ENCODE measurements around the gene TBC1D30.
"Not testable (repeated sequence)": the region's sequence is repeated elsewhere in the genome, so short reads cannot be mapped to it uniquely, and the experiment has no call there.

Gene TBC1D30

DNA sequence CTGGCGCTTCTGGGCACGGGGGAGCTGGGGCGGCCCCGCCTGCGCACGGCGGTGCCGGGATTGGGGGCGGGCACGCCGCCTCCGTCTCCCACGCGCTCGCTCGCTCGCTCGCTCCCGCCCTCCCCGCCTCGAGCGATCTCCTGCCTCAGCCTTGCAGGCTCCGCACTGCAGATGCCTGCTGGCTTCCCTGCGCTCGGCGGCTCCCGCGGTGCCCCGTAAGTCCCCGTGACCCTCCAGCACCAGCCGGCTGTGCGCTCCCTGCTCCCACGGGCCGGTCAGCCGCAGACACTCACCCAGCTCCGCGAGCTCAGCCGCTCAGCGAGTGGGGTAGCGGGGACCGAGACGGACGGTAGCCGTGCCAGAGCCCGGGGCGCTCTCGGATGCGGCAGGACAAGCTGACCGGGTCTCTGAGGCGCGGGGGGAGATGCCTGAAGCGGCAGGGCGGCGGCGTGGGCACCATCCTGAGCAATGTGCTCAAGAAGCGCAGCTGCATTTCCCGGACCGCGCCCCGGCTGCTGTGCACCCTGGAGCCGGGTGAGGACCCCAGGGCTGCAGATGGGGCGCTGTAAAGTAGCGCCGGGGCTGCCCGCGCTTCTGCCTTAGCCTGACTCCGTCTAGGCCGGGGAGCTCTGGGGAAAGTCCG lies at the start of gene TBC1D30:
TBC1D30 (plus strand) TSS at position 148 of the 643 bp plus-strand sequence; CDS start at position 381, 233 bp downstream.
- peak; percentile 6 for DNase-seq

DNA sequence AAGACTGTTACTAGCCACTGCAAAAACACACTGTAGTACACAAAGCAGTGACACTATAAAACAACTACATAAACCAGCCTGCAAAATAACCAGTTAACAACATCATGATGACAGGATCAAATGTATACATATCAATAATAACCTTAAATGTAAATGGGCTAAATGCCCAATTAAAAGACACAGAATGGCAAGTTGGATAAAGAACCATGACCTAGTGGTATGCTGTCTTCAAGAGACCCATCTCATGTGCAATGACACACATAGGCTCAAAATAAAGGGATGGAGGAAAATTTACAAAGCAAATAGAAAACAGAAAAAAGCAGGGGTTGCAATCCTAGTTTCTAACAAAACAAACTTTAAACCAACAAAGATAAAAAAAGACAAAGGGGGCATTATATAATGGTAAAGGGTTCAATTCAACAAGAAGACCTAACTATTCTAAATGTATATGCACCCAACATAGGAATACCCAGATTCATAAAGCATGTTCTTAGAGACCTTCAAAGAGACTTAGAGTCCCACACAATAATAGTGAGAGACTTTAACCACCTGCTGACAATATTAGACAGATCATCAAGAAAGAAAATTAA lies 49.2 kb upstream of the TBC1D30 start:
- DNase-seq, result not testable (repeated sequence)

DNA sequence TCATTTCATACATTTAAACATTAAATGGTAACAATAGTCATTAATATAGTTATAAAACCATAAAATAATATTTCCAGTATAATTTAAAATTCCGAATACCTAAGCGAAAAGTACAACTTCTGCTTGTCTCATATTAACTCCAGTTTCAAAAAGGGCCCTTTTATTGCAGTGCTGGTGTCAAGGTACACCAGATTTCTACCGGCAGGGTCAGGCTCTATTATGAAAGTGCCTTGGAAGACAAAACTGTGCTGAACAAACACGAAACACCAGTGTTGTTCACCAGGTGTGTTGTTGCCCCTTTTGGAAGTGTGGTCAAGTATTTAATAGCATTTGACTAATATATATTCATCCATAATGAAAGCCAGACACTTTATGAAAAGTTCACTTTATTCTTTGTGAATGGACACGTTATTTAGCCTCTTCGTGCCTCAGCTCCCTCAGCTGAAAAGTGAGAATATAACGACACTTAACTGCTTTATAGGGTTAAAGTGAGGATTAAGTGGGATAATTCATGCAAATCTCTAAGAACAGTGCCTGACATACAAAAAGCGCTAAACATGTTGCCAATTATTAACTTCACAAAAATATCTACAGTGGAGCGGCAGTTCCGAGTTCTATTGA lies 45.0 kb upstream of the TBC1D30 start:
- DNase-seq, result no peak

DNA sequence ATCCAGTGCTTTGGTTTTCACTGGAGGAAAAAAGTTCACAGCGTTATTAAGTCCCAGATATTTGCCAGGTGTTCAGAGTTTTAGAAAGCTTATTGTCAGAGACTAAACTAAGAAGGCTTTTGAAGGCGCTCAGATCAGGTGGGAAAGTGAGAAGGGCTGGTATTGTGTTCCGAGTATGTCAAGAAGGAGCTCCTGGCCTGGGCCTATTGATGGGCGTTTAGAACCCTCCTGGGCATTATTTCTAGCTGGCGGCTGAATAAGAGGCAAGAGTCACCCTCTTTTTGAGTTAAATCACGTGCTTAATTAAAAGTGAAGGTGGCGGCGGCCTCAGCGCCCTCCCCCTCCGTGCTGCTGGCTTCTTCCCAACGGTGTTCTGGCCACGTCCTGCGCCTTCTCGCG lies 44.3 kb upstream of the TBC1D30 start:
- DNase-seq, result peak; percentile 31

GRCh38 chr12:64780531-64781279 lies 43.7 kb upstream of the TBC1D30 start:
- DNase-seq, result no peak

DNA sequence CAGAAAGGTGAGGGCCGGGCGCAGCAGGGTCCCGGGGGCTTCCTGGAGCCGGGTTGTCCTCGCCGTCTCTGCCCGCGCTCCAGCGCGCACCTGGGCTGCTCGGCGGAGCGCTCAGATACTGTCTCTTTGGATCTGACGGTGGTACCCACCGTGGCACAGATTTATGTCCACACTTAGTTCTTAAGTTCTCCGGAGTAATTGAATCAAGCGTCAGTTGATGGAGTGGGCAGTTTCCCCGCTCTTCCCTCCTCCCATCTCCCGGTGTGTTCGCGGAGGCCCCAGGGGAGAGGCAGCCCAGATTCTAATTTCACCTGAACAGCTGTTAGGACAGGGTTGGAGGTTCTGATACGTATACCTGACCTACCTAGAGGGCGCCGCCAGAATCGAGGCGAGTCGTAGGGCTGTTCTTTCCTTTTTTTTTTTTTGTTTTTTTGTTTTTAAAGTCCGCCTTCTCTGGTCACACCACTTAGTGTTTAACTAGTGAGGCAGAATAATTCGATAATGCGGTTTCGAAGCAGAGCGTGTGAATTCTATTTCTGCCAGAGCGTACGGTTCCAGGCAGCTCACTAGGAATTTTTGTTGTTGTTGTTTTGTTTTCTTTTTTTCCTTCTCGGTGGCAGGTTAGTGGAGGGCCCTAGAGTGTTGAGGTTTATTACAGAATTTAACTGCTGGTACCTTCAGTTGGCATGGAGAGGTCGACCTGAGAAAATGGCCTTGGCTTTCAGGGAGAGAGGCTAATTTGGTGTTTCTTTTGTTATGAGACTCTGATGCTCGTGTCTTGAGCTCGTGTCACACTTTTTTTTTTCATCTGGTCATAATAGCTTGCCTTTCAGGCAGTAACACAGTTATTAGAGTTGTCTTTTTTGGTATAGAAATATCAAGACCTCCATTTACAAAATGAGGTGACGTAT lies 42.9 kb upstream of the TBC1D30 start:
- peak; percentile 35 for DNase-seq

- no peak for DNase-seq
Observed at GRCh38 chr12:64782191-64782876, 42.1 kb upstream of the TBC1D30 start.

GRCh38 chr12:64785838-64786237 lies 38.6 kb upstream of the TBC1D30 start:
- no peak for DNase-seq

DNA sequence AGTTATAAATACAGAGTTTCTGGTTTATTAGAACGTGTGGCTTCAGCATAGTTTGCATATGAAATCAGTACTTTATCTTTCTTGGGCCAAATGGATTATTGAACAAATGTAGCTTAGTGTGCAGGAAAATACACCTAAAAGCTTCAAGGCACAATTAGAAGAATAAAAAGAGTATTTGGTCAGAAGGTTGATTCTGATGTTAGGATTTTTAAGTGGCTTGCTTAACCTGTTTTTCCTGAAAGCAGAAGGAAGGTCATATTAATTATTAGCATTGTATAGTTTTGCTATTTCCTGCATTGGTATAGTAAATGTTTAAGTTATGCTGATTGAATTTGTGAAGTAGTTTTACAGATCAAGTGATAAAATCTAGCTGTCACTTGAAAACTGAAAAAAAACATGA lies 34.3 kb upstream of the TBC1D30 start:
- no peak for DNase-seq

- DNase-seq, result no peak
Observed at GRCh38 chr12:64791036-64791435, 33.4 kb upstream of the TBC1D30 start.

DNA sequence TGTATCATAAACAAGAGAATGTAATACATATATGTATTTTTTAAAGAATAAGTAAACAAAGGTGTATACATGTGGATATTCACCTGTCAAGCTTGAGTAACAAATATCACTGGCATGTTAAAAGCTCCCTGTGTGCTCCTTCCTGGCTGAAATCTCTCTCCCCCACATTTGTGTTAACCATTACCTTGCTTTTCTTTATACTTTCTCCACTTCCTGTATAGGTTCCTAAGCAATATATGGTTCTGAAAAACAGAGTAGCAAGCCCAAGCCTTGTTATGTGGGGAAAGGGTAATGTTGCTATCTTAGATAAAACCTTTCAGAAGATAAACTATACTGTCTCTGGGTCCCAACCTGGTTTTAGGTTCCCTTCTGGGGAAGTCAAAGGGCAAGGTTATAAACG lies 32.3 kb upstream of the TBC1D30 start:
- DNase-seq, result no peak

DNA sequence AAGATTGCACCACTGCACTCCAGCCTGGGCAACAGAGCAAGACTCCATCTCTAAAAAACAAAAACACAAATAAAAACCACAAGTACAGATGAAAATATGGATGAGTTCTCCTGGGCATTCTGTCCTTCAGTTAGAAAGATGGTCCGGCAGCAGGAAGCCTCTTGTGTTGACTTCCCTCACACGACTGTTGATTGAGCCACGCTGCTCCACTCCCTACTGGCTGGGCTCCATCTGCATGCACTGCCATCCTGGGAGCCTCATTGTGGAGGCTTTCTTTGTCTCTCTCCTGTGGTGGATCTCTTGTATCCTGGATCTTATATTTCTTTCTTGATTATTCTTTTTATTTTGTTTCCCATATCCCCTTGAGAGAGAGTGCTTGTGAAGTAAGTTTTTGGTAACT lies 30.8 kb upstream of the TBC1D30 start:
- no peak for DNase-seq

- no peak for DNase-seq
Observed at GRCh38 chr12:64794305-64794704, 30.1 kb upstream of the TBC1D30 start.

GRCh38 chr12:64796205-64796845 lies 28.1 kb upstream of the TBC1D30 start:
- peak; percentile 37 for DNase-seq

DNA sequence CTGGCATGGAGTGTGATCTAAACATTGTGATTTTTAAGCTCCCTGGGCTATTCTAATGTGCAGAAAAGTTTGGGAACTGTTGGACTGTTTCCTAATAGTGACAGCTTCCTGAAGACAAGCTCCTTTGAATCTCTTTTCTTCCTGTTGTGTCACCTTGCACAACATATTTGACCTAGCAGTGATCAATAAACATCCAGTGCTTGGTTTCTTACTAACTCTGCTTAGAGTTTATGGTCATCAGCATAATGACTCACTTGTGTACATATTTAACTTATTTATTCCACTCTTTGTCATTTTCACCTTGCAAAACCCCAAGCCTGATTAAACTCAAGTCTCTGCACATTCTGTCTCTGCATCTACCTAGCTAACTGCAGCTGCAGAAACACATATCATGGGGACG lies 27.3 kb upstream of the TBC1D30 start:
- DNase-seq, result no peak

- no peak for DNase-seq
Observed at GRCh38 chr12:64798165-64798564, 26.3 kb upstream of the TBC1D30 start.

GRCh38 chr12:64800640-64801039 lies 23.8 kb upstream of the TBC1D30 start:
- no peak for DNase-seq

DNA sequence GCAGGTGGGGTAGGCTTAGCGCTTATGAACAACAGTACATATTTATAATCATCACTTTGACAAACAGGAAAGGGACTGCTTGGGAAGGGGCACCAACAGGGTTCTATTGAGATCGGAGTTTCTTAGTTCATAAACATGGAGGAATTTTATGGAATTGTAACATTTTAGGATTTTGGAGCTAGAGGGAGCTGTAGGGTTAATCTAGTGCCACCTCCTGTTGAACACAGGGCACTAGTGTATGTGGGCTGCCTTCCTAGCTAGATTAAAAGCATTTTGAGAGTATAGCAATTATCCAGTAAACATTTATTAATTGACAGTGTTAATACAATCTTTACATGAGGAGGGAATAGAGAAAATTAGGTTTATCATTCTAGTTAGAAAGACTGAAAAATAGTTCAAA lies 23.1 kb upstream of the TBC1D30 start:
- no peak for DNase-seq

DNA sequence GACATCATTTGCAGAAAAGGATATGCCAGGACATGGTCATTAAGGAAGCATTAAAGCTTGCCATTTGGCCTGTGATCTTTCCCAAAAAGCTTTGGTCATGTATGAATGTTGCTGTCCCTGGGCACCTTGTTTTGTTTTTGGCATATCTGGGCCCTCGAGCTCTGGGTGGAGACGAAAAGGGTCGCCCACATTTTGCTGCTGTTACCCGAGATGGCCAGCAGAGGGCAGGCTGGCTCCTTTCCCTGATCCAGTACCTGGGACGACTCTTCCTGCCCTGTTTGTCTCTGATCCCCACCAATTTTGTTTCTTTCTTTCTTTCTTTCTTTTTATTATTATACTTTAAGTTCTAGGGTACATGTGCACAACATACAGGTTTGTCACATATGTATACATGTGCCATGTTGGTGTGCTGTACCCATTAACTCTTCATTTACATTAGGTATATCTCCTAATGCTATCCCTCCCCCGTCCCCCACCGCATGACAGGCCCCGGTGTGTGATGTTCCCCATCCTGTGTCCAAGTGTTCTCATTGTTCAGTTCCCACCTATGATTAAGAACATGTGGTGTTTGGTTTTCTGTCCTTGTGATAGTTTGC lies 22.2 kb upstream of the TBC1D30 start:
- not testable (repeated sequence) for DNase-seq

- no peak for DNase-seq
Observed at GRCh38 chr12:64806173-64806572, 18.3 kb upstream of the TBC1D30 start.
